ENCODE results near the gene MLPH. TPM values are rescaled to one million over a fixed set of nuclear protein-coding genes. Genes with fewer than 3 reads are reported as not detected.

Gene MLPH
- total RNA-seq, 4 donors from 2014 or later = 59.7 to 889 (median 182) TPM

- Histone ChIP-seq H3K36me3 (no peaks in the 10 kb centered on the region), H3K4me1 (peaks cover 0 to 8% (median 2%) of the 10 kb centered on the region in 4 donors), H3K9me3 (no peaks in the 10 kb centered on the region), H3K27me3 (no peaks in the 10 kb centered on the region), H3K27ac (peak overlapping the region in 1 of 4 donors; percentile 22), H3K4me3 (no peak overlapping the region)
- TF ChIP-seq, protein P1, sequence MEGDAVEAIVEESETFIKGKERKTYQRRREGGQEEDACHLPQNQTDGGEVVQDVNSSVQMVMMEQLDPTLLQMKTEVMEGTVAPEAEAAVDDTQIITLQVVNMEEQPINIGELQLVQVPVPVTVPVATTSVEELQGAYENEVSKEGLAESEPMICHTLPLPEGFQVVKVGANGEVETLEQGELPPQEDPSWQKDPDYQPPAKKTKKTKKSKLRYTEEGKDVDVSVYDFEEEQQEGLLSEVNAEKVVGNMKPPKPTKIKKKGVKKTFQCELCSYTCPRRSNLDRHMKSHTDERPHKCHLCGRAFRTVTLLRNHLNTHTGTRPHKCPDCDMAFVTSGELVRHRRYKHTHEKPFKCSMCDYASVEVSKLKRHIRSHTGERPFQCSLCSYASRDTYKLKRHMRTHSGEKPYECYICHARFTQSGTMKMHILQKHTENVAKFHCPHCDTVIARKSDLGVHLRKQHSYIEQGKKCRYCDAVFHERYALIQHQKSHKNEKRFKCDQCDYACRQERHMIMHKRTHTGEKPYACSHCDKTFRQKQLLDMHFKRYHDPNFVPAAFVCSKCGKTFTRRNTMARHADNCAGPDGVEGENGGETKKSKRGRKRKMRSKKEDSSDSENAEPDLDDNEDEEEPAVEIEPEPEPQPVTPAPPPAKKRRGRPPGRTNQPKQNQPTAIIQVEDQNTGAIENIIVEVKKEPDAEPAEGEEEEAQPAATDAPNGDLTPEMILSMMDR (IDR thresholded peaks at IDR 0.05) = no peak
- TF ChIP-seq POLR2A (IDR thresholded peaks at IDR 0.05) = no peak
- WGBS, 2 donors (ENCODE audit: low coverage in 1 of 2) = 54 to 73% methylated on average over 3 to 8 of the region's 8 CpGs
- in situ Hi-C loops (cut with MboI; ENCODE audit: low pct_ligation_motif_present in 1 of 4, low pct_unique_long_range_greater_than_20kb in 1 of 4, low sequenced_read_pairs in 3 of 4) = no loop called here
- intact Hi-C loops (cut with DNase I; ENCODE audit: low total_unique reads) = loop anchor here (5.0 kb wide), 1 partner anchor 1879 kb away; no protein-coding TSS in a partner anchor
- no peak for DNase-seq
These were observed 59.2 kb downstream of the MLPH start for GRCh38 chr2:237546040-237546875.

DNA sequence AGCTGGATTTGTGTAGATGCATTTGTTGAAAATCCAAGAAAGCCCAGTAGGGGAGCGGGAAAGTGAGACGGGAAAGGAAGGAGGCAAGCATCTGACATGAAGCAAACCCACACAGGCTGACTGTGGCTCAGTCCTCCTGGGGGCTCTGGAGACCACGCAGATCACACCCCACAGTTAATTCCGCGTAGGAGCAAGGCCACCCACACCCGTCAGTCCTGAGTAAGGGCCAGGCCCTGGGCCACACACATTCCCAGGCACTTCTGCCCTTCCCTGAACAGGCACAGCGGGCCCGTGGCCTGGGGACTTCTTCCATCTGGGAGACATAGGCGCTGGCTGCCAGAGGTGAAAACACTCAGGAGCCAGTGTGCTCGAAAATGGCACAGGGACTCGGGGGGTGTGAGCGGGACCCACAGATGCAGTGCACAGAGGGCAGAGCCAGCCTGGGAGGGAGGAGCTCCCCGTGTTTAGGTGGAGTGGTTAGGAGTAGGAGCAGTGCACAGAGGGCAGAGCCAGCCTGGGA lies 59.9 kb downstream of the MLPH start:
- peaks cover 0 to 4% (median 2%) of the 10 kb centered on the region in 4 donors for H3K4me1 ChIP-seq
- TF ChIP-seq EP300 (IDR thresholded peaks at IDR 0.05; ENCODE audit: low read depth) (no peak), POLR2AphosphoS5 (IDR thresholded peaks at IDR 0.05) (no peak), POLR2A (IDR thresholded peaks at IDR 0.05) (no peak)
- TF ChIP-seq, protein P1 (IDR thresholded peaks at IDR 0.05) = no peak
- 70% methylated on average over 13 of the region's 13 CpGs; no CpG with 5 or more reads in 1 of the 2 donors for WGBS, 2 donors (ENCODE audit: low coverage in 1 of 2)
- intact Hi-C loops (cut with DNase I; ENCODE audit: low total_unique reads) (loop anchor here (5.0 kb wide), 1 partner anchor 1880 kb away; no protein-coding TSS in a partner anchor), in situ Hi-C loops (cut with MboI; ENCODE audit: low pct_ligation_motif_present in 1 of 4, low pct_unique_long_range_greater_than_20kb in 1 of 4, low sequenced_read_pairs in 3 of 4) (no loop called here)
- no peak for DNase-seq
- H3K27ac ChIP-seq = peak overlapping the region in 2 of 4 donors; percentile 22 to 29
- H3K27me3 ChIP-seq = no peaks in the 10 kb centered on the region
- no peak overlapping the region for H3K4me3 ChIP-seq
- no peaks in the 10 kb centered on the region for H3K36me3 ChIP-seq
- H3K9me3 ChIP-seq = no peaks in the 10 kb centered on the region

GRCh38 chr2:237547841-237548416 lies 60.9 kb downstream of the MLPH start:
- in situ Hi-C loops (cut with MboI; ENCODE audit: low pct_ligation_motif_present in 1 of 4, low pct_unique_long_range_greater_than_20kb in 1 of 4, low sequenced_read_pairs in 3 of 4) = no loop called here
- Histone ChIP-seq H3K36me3 (no peaks in the 10 kb centered on the region), H3K27ac (peak overlapping the region in 1 of 4 donors; percentile 9), H3K27me3 (no peaks in the 10 kb centered on the region), H3K4me3 (no peak overlapping the region), H3K4me1 (peaks cover 0 to 4% (median 2%) of the 10 kb centered on the region in 4 donors), H3K9me3 (no peaks in the 10 kb centered on the region)
- no peak for DNase-seq
- 58% methylated on average over 10 of the region's 11 CpGs; no CpG with 5 or more reads in 1 of the 2 donors for WGBS, 2 donors (ENCODE audit: low coverage in 1 of 2)
- intact Hi-C loops (cut with DNase I; ENCODE audit: low total_unique reads) = loop anchor here (5.0 kb wide), 1 partner anchor 1881 kb away; no protein-coding TSS in a partner anchor
- TF ChIP-seq POLR2A (IDR thresholded peaks at IDR 0.05) (no peak), EP300 (IDR thresholded peaks at IDR 0.05; ENCODE audit: low read depth) (no peak), POLR2AphosphoS5 (IDR thresholded peaks at IDR 0.05) (no peak)
- TF ChIP-seq, protein P1 (IDR thresholded peaks at IDR 0.05) = no peak

DNA sequence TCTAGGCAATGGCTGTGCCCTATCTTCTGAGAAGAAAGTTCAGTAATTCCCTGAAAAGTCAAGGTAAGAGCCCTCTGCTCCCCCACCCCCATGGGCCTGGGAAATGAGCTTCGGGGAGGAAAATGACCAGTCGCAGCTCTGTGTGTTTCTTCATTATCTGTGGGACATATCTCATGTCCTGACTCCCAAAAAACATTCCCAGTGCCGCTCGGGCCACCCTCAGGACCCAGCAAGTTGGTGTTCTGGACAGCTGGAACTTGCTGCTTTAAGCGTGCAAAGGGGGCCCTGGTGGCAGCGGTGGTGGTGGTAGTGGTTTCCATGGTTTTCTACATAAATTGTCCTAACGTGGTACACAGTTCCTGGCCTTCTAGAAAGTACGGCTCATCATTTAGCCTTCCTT lies 62.2 kb downstream of the MLPH start:
- TF ChIP-seq EP300 (IDR thresholded peaks at IDR 0.05; ENCODE audit: low read depth) (no peak), POLR2AphosphoS5 (IDR thresholded peaks at IDR 0.05) (no peak), POLR2A (IDR thresholded peaks at IDR 0.05) (no peak)
- TF ChIP-seq, protein P1 (IDR thresholded peaks at IDR 0.05) = no peak
- H3K4me1 ChIP-seq = peaks cover 0 to 4% (median 2%) of the 10 kb centered on the region in 4 donors
- DNase-seq = no peak
- intact Hi-C loops (cut with DNase I; ENCODE audit: low total_unique reads) = loop anchor here (5.0 kb wide), 1 partner anchor 1882 kb away; no protein-coding TSS in a partner anchor
- no peak overlapping the region for H3K27ac ChIP-seq
- WGBS, 2 donors (ENCODE audit: low coverage in 1 of 2) = 81% methylated on average over 8 of the region's 8 CpGs; no CpG with 5 or more reads in 1 of the 2 donors
- no peaks in the 10 kb centered on the region for H3K36me3 ChIP-seq
- H3K9me3 ChIP-seq = no peaks in the 10 kb centered on the region
- no peak overlapping the region for H3K4me3 ChIP-seq
- H3K27me3 ChIP-seq = no peaks in the 10 kb centered on the region
- in situ Hi-C loops (cut with MboI; ENCODE audit: low pct_ligation_motif_present in 1 of 4, low pct_unique_long_range_greater_than_20kb in 1 of 4, low sequenced_read_pairs in 3 of 4) = no loop called here

All from transverse colon (tissue), 4 donors.